GM12864 (cell line): Measurements from ENCODE around the gene SH2D1B.

ENCODE experiments used
- DNase-seq: peaks from one replicate; pipeline ENCODE4 v3.0.0-alpha.2; 2011; ENCODE audit warnings: low read depth
- H3K4me3 ChIP-seq: 2 replicates; pipeline ENCODE4 v1.5.1; 2011; ENCODE audit warnings: mild to moderate bottlenecking, low read depth, low read length, control low read depth
- CTCF ChIP-seq: IDR thresholded peaks from 2 replicates; pipeline ENCODE4 v1.5.1; 2011; ENCODE audit warnings: low read depth, mild to moderate bottlenecking, moderate library complexity, low read length, control low read depth, inconsistent platforms; ENCODE audit errors: missing control alignments

Gene SH2D1B

GRCh38 chr1:162373072-162373427 is 38.9 kb downstream of the SH2D1B start:
- no peak for DNase-seq
- no peak for TF ChIP-seq CTCF
- no peak overlapping the region for H3K4me3 ChIP-seq

- TF ChIP-seq CTCF, result no peak
- H3K4me3 ChIP-seq, result no peak overlapping the region
- no peak for DNase-seq
These were observed 39.5 kb downstream of the SH2D1B start for GRCh38 chr1:162372159-162373071.

GRCh38 chr1:162371611-162372010 is 40.3 kb downstream of the SH2D1B start:
- TF ChIP-seq CTCF, result no peak
- H3K4me3 ChIP-seq, result no peak overlapping the region
- DNase-seq, result no peak

GRCh38 chr1:162370721-162371120 is 41.2 kb downstream of the SH2D1B start:
- no peak for TF ChIP-seq CTCF
- H3K4me3 ChIP-seq, result no peak overlapping the region
- no peak for DNase-seq

GRCh38 chr1:162370161-162370560 is 41.8 kb downstream of the SH2D1B start:
- H3K4me3 ChIP-seq, result no peak overlapping the region
- no peak for DNase-seq
- no peak for TF ChIP-seq CTCF

GRCh38 chr1:162369571-162369970 is 42.4 kb downstream of the SH2D1B start:
- TF ChIP-seq CTCF, result no peak
- no peak overlapping the region for H3K4me3 ChIP-seq
- no peak for DNase-seq

- no peak for TF ChIP-seq CTCF
- no peak overlapping the region for H3K4me3 ChIP-seq
- no peak for DNase-seq
These were observed 43.5 kb downstream of the SH2D1B start for GRCh38 chr1:162368451-162368850.
